GM18508 (cell line): ENCODE measurements around the gene TYRP1.
"Not testable (repeated sequence)": the region's sequence is repeated elsewhere in the genome, so short reads cannot be mapped to it uniquely, and the experiment has no call there.

ENCODE experiments used
- ATAC-seq: cut with Tn5 transposase; IDR thresholded peaks from one replicate; pipeline ENCODE4 v1.9.1; 2021; ENCODE audit warnings: moderate number of reproducible peaks; ENCODE audit not compliant: insufficient read depth, unreplicated experiment

Gene TYRP1, protein sequence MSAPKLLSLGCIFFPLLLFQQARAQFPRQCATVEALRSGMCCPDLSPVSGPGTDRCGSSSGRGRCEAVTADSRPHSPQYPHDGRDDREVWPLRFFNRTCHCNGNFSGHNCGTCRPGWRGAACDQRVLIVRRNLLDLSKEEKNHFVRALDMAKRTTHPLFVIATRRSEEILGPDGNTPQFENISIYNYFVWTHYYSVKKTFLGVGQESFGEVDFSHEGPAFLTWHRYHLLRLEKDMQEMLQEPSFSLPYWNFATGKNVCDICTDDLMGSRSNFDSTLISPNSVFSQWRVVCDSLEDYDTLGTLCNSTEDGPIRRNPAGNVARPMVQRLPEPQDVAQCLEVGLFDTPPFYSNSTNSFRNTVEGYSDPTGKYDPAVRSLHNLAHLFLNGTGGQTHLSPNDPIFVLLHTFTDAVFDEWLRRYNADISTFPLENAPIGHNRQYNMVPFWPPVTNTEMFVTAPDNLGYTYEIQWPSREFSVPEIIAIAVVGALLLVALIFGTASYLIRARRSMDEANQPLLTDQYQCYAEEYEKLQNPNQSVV

DNA sequence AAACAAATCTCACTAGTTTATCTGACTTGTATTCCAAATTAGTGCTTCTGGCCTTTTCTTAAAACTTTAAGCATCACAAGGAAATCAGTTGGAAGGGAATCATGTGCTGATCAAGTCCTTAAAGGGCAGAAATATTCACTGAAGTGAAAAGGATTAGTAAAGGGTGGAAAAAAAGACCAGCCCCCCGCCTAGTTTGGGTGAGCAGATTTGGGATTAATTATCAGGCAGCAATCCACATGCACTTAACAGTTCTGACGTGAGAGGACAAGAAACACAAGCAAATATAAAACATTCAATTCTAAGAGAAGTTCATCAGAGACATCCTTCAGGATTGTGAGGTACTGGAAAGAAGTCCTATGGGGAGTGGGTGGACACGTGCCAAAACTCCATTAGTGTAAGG is at the start of gene TYRP1:
TSS of gene TYRP1 (plus strand) at position 245 of the 400 bp plus-strand sequence. CDS start 612 bp downstream, outside the sequence.
- ATAC-seq, result no peak

DNA sequence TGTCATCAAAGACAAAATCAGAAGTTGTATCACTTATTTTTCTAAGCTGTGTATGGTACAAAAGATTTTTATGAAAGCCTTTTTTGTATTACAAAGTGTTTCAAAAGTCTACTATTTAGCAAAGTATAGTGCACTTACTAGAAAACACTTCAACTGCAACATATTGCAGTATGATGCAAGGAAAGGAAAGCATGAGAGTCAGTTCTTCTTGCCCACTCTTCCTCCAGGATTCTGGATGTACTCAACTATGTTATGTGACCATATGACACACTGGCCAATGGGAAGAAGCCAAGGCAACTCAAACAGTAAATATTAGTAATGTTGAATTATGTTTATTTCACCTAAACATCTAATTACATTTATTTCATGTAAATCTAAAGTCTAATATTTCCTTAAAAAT is 49.5 kb upstream of the TYRP1 start:
- ATAC-seq, result no peak

DNA sequence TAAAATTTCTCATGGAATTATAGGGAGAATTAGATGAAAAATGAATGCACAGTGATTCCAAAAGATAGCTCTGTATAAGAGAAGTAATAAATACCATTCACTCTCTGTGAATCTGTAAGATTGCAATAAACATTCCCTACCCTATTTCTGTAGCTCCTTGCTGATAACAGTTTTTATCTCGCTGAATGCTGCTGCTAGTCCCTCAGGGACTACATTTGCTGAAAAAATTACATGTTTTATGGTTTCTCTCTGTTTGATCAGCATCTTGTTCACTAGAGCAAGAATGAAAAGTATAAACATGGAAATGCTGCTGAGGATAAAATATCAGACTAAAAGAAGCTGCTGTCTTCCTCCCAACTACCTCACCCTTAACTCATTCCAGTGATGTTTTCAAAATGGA is 44.3 kb upstream of the TYRP1 start:
- ATAC-seq, result no peak

DNA sequence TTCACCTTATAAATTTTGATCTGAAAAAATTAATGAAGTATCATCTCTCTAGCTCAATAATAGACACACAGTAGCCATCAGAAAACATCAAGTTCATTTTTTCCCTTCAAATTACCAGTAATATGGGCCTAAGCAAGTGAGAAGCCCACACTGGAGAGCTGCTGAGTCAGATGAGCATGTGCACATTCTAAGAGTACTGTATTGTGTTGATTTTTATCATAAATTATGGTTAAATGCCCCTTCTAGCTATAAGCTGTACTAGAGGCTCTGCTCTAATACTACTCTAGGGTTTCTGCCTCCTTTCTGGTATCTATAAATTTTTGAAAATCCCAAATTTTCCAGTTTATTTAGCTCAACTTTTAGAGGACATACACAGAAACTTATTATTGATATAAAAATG is 42.1 kb upstream of the TYRP1 start:
- no peak for ATAC-seq

DNA sequence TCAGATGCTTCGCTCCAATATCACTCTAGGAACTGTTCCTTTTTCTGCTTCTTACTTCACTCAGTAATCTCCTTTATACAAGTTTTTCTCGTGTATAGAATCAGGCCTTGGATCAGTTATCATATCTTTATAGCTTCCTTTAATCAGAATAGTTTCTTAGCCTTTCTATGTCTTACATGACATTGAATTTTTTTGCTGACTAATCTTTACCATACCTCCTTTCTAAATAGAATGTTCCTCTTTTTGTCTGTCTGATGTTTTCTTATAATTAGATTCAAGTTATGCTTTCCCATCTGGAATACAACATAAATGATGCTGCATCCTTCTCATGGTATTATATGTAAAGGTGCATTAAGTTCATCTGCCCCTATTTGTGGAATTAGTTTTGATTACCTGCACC is 40.2 kb upstream of the TYRP1 start:
- no peak for ATAC-seq

DNA sequence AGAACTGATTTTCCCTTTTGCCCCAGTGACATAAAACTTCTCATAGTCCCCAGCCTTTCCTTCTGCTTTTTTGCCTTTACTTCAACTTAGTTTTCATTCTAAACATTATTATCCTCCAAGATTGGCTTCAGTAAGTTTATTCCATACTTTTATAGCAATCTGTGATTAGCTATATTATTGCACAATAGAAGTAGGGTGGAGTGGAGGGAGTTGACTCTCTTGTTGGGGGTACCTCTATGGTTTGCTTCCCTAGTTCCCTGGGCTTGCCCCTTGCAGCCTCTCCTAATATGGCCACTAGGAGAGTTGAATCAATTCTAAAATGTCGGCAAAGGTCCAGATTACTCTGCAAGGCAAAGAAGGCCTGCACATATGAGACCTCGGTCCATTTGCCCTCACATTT is 36.4 kb upstream of the TYRP1 start:
- ATAC-seq, result no peak

DNA sequence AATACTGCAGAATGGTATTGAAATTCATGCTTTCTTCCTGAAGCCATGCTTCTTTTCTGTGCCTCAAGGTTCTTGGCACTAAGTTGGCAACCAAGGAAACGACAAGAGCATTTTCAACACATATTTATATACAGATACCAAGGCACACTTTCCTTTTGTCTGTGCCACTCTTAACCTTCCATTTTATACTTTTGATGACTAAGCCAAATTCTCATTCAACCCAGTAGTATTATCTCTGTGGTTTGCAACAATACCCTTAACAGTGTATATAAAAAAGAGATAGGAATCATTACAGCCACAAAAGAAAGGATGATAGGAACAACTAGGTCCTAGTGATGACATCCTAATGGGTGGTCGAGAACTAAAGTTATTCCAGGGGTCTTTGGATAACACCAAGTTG is 36.0 kb upstream of the TYRP1 start:
- ATAC-seq, result no peak

DNA sequence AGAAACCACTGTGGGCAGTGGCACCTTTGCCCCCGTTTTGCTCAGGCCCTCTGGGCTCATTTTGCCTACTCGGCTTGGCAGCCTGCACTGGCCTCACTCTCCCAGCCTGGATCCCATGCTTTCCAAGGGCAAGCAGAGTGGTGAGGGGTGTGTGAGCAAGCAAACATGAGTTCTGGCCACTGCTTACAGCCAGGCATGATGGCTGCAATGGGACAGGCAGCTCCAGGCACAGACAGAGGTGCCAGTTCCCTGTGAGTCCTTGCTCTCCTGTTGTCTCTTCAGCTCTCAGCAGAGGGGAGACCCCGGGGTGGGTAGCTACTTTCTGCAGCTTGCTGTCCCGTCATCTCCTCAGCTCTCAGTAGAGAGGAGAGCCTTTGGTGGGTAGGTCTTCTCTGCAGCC is 35.2 kb upstream of the TYRP1 start:
- ATAC-seq, result no peak

DNA sequence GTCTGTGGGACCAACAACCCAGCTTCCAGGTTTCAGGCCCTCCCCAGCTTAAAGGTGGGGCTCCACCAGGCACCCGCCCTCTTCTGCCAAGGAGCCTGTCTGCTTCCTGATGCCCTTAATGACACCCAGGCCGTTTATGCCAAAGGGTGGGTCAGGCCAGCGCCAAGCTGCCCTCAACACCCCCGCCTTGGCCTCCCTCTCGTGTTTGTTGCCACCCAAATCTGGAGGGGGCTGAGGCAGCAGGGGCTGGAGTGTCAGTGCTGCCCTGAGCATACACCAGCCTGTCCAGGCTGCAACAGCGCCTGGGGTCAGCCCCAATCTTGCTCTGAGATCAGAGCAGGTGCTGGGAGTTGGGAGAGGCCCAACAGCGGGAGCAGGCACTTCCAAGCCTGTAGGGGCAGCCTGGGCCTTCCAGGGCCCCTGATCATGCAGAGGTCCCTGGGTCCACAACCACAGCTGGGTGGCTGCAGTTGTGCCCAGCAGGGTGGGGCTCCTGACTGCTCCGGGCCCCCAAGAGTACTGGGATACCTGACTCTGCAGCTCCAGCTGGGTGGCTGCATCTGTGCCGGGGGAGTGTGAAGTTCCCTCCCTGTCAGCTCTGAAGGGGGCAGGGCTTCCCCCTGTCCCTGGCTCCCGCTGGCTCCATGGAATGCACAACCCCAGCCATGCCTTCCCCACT is 34.5 kb upstream of the TYRP1 start:
- ATAC-seq, result no peak

DNA sequence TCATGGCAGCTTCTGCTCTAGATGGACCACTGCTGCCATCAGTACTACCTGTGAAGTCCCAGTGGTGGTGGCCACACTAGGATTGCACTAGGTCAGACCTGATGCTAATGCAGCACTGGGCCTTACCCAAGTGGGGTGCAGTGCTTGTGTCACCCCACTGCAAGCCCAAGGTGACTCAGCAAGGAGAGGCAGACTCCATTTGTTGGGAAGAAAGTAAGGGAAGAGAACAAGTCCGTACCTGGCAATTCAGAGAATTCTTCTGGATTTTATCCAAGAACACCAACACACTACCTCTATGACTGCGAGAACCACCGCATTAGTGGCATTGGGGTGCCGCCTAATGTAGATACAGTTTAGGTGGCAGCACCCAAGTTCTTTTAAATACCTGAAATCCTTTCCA is 34.0 kb upstream of the TYRP1 start:
- no peak for ATAC-seq

DNA sequence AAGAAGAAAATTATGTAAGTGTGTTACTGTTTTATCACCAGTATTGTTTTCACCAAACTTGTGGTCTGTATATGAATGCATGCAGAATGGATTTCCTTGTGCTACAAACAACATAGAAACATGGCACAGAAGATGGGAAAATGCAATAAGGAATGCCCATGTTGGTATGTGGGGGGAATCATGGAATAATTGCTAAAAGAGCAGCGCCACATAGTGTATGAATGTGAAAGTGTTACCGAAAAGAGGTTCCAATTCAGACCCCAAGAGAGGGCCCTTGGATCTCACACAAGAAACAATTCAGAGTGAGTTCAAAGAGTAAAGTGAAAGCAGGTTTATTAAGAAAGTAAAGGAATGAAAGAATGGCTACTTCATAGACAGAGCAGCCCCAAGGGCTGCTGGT is 26.4 kb upstream of the TYRP1 start:
- no peak for ATAC-seq

DNA sequence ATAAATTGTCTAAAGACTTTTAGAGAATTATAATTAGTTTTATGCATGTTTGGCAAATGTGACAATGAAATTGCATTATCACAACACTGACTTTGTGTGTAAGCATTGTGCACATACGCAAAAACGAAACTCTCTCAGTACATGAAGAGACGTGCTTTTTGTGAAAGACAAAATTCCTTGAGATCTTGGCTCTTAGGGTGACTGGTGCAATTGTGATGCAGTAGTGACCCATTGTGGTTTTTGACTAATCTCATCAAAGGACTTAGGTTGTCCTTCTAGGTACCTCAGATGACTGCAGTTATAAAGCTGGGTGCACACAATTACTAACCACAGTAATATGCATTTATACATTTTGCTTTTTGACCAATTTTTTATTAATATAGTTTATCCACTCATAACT is 25.3 kb upstream of the TYRP1 start:
- ATAC-seq, result no peak

DNA sequence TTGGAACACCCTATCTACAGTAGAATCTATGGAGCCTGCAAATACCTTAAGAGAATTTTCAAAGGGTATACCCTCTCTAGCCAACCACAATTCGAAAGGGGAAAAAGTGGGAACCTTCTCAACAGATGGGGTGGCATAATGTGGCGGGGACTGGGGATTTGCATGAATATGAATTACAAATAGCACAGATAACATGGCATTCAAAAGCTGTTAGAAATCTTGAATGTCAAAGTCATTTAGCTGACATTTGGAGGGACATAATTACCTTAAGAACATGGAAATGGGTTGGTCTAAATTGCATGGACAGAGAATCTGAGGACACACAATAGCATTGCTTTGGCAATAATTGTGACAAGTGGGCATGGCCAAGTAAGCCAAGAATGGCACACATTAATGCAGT is 23.2 kb upstream of the TYRP1 start:
- ATAC-seq, result no peak

DNA sequence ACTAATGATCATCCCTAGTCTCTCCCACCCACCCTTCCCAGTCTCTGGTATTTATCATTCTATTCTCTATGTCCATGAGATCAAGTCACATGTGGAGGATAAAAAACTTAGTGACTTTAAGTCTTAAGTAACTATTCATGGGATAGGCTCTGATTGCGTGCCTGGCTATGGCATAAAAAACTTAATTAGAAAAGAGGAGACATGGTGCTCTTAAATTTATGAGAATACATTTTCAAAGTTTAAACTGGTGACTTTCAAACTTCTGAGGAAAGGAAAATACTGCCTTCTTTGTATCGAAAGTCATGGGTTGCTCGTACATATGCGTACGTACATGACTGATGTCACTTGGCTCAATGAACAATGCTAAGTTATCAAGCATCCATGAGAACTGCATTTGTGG is 18.2 kb upstream of the TYRP1 start:
- no peak for ATAC-seq

DNA sequence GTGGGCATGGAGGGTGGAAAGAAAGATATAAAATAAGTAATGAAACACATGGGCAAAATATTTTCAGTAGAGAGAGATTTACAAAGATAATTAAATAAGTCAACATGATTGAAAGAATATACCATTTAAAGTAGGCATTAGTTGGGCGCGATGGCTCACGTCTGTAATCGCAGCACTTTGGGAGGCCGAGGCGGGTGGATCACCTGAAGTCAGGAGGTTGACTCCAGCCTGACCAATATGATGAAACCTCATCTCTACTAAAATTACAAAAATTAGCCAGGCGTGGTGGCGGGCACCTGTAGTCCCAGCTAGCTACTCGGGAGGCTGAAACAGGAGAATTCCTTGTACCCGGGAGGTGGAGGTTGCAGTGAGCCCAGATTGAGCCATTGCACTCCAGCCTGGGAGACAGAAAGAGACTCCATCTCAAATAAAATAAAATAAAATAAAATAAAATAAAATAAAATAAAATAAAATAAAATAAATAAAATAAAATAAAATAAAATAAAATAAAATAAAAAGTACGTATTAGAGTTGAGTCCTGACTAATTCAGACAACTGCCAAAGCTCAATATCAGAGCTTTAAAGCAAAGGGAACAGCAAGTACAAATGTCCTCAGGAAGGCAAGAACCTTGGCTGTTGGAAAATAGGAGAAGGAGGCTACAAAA is 15.6 kb upstream of the TYRP1 start:
- ATAC-seq, result not testable (repeated sequence)

DNA sequence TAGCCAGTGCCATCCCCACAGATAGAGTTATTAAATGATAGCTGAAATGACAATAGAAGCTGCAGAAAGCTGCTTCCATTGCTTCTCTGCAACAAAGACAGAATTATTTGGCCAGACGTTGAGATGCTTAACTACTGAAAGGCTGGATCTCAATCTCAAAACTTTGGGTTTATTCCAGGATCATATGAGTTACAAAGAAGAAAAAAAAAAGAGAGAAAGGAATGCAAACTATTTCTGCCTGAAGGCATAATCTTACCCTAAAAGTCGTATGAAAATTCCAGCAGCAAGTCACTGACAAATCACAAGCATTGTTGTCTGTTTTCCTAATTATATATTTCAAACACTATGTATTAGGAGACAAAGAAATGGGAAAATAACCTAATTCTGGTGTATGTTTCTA is 12.8 kb upstream of the TYRP1 start:
- ATAC-seq, result no peak

DNA sequence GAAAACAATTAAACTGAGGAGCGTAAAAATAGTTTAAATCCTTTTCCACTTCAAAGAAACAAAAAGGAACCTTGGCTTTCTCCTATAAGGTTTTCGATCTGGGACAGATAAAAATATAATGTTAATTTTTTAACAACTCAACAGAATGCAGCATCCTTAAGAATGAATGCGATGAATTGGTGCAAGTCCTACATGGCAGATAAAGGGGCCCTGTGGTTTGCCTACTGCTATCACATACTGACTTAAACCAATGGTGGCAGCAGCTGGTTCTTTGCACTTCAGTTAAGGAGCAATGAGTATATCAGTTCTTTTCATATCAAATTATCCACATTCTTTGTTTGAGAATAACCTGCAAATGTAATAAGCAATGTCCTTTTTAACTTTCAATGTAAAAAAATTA is 12.4 kb upstream of the TYRP1 start:
- ATAC-seq, result no peak

DNA sequence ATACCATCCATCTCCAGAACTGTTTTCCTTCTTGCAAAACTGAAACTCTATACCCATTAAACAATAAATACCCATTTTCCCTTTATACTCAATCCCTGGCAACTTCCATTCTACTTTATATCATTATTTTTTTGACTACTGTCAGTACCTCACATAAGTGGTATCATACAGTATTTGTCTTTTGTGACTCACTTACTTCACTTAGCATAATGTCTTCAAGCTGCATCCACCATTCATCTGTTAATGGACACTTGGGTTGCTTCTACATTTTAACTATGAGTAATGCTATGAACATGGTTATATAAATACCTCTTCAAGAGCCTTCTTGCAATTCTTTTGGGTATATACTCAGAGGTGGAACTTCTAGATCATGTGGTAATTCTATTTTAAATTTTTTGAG is 11.6 kb upstream of the TYRP1 start:
- ATAC-seq, result no peak

DNA sequence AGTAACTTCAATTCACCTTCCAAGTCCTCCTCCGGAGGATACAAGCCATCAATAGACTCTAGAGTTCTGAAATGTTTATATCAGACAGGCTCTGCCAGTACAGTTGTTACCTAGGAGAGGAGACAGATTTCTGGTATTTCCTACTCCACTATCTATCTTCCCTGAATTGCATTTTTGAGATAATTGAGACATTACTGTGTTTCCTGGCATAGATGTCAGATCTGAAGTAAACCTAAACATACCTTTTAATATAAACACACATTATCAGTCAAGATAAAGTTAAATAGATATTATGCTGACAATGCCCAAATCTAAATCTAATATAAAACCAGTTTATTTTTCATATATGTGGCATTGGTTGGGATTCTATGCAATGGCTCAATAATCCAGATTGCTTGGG is 8.2 kb upstream of the TYRP1 start:
- no peak for ATAC-seq

DNA sequence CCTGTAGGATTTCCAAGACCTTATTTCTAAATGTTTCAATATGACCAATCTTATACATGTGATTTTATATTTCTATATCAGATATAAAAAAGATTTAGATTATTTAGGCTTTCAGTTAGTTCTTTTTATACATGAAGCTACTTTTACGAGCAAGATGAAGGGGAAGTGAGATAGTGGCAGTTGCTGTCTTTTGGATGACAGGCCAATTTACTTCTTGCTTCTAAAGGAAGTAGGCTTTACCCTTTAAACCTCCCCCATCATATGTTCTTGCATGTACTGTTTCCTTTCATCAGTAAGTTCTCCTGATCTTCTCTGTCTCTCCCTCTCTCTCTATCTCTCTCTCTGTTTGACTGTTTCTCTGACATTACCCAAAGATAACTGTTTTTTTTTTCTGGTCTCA is 4.0 kb upstream of the TYRP1 start:
- ATAC-seq, result no peak

DNA sequence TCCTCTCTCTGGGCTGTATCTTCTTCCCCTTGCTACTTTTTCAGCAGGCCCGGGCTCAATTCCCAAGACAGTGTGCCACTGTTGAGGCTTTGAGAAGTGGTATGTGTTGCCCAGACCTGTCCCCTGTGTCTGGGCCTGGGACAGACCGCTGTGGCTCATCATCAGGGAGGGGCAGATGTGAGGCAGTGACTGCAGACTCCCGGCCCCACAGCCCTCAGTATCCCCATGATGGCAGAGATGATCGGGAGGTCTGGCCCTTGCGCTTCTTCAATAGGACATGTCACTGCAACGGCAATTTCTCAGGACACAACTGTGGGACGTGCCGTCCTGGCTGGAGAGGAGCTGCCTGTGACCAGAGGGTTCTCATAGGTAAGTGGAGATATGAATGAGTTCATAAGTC is 828 bp downstream of the TYRP1 start:
- ATAC-seq, result no peak
